ENCODE data around the gene ZNF45. TPM values are rescaled to one million over a fixed set of nuclear protein-coding genes. Genes with fewer than 3 reads are reported as not detected.
"Not testable (repeated sequence)": the region's sequence is repeated elsewhere in the genome, so short reads cannot be mapped to it uniquely, and the experiment has no call there.

Gene ZNF45
- total and polyA plus RNA-seq, 4 donors = 18.1 to 31.6 (median 21.3) TPM

DNA sequence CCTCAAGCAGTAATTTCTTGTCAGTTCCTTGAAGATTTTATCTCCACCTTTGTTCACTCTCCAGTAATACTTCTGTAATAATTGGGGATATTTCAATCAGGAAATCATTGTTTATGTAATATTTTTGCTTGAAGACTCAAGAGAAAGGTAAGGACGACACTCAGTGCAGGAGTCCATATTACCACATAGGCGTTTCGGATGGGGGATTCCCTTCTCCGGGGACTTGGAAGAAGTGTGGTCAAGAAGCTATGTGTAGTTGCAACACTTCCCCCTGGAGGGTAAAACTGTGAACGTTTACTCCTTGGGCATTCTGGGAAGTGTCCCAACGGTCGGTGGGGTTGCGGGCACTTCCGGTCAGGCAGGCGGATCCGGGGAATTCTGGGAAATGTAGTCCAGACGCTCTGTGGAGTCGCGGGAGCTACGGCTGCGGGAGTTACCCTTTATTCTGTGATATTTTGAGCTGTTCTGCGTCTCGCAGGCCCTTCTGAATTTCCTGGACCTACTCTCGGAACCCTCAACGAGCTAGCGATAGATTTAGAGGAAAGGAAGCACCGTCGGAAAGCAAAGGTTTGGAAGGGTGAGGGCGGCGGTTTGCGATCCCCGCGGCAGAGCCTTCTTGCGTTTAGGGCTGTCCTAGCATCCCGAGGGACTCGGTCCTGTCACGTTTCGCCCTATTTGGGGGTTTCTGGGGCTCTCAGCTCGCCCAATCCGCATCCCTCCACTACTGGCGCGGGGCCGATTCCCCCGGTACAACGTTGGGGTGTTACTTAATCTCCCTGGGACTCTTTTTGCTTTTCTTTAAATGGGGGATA is 16.0 kb upstream of the ZNF45 start, which contains the start of gene ZNF221:
ZNF221 (plus strand) TSS at position 395 of the 812 bp plus-strand sequence. CDS start 11,499 bp downstream, outside the sequence.
- H3K4me1 ChIP-seq (ENCODE audit: control insufficient read depth, insufficient read depth, low read length) = no peaks in the 10 kb centered on the region
- H3K4me3 ChIP-seq (ENCODE audit: low read depth, low read length) = peak within 1 kb of the TSS; percentile 63
- no peaks in the 10 kb centered on the region for H3K27me3 ChIP-seq (ENCODE audit: control insufficient read depth, insufficient read depth, low read length)
- no peaks in the 10 kb centered on the region for H3K36me3 ChIP-seq (ENCODE audit: control insufficient read depth, insufficient read depth, low read length)
- 0% methylated on average over 33 of the region's 40 CpGs for WGBS (ENCODE audit: insufficient coverage)
- peak; percentile 84 to 98 (median 92) for DNase-seq (ENCODE audit: low read depth in 4 of 6, low spot score in 6 of 6)
- peaks cover 9% of the 10 kb centered on the region for H3K9me3 ChIP-seq (ENCODE audit: control insufficient read depth, insufficient read depth, low read length)
- peak within 1 kb of the TSS; percentile 76 for H3K27ac ChIP-seq (ENCODE audit: low read depth, low read length)

DNA sequence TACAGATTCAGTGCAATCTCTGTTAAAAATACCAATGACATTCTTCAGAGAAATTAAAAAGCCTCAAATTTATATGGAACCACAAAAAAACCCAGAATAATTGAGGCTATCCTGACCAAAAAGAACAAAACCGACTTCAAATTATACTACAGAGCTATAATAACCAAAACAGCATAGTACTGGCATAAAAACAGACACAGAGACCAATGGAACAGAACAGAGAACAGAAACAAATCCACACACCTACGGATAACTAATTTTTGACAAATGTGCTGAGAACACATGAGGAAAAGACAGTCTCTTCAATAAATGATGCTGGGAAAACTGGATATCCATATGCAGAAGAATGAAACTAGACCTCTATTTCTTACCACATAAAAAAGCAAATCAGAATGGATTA is 14.7 kb upstream of the ZNF45 start:
- no CpG with 5 or more reads among the region's 2 CpGs for WGBS (ENCODE audit: insufficient coverage)
- H3K4me1 ChIP-seq (ENCODE audit: control insufficient read depth, insufficient read depth, low read length); DNase-seq (ENCODE audit: low read depth in 4 of 6, low spot score in 6 of 6); H3K9me3 ChIP-seq (ENCODE audit: control insufficient read depth, insufficient read depth, low read length); H3K27ac ChIP-seq (ENCODE audit: low read depth, low read length); H3K36me3 ChIP-seq (ENCODE audit: control insufficient read depth, insufficient read depth, low read length); H3K27me3 ChIP-seq (ENCODE audit: control insufficient read depth, insufficient read depth, low read length); H3K4me3 ChIP-seq (ENCODE audit: low read depth, low read length): not testable (repeated sequence)

DNA sequence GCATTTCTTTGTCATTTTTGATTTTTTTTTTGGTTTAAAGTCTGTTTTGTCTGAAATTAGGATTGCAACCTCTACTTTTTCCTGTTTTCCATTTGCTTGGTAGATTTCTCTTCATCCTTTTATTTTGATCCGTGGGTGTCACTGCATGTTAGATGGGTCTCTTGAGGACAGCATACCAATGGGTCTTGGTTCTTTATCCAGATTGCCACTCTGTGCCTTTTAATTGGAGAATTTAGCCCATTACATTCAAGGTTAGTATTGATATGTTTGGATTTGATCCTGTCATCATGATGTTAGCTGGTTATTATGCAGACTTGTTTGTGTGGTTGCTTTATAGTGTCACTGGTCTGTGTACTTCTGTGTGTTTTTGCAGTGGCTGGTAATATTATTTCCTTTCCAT is 12.3 kb upstream of the ZNF45 start:
- no CpG with 5 or more reads among the region's 1 CpG for WGBS (ENCODE audit: insufficient coverage)

GRCh38 chr19:43941209-43941608 is 6.1 kb upstream of the ZNF45 start:
- no CpG with 5 or more reads among the region's 5 CpGs for WGBS (ENCODE audit: insufficient coverage)

More for the DNA sequence above, 12.3 kb upstream of the ZNF45 start:
- H3K27me3 ChIP-seq (ENCODE audit: control insufficient read depth, insufficient read depth, low read length); H3K4me1 ChIP-seq (ENCODE audit: control insufficient read depth, insufficient read depth, low read length); H3K27ac ChIP-seq (ENCODE audit: low read depth, low read length); H3K4me3 ChIP-seq (ENCODE audit: low read depth, low read length); DNase-seq (ENCODE audit: low read depth in 4 of 6, low spot score in 6 of 6); H3K9me3 ChIP-seq (ENCODE audit: control insufficient read depth, insufficient read depth, low read length); H3K36me3 ChIP-seq (ENCODE audit: control insufficient read depth, insufficient read depth, low read length): not testable (repeated sequence)

DNA sequence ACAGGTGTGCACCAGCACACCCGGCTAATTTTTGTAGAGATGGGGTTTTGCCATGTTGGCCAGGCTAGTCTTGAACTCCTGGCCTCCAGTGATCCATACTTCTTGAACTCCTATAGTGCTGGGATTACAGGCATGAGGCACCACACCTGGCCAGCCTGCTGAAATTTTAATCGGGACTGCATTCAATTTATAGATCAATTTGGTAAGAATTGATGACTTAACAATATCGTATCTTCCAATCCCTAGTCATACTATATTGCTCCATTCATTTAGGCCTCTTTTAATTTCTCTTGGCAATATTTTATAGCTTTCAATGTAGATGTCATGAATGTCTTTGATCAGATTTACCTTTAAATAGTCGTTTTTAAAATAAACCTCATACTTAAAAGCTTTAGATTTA is 5.6 kb upstream of the ZNF45 start:
- Histone ChIP-seq H3K27me3 (ENCODE audit: control insufficient read depth, insufficient read depth, low read length) (no peaks in the 10 kb centered on the region), H3K4me1 (ENCODE audit: control insufficient read depth, insufficient read depth, low read length) (no peaks in the 10 kb centered on the region), H3K36me3 (ENCODE audit: control insufficient read depth, insufficient read depth, low read length) (no peaks in the 10 kb centered on the region), H3K27ac (ENCODE audit: low read depth, low read length) (no peak overlapping the region), H3K9me3 (ENCODE audit: control insufficient read depth, insufficient read depth, low read length) (no peaks in the 10 kb centered on the region), H3K4me3 (ENCODE audit: low read depth, low read length) (no peak overlapping the region)
- no peak for DNase-seq (ENCODE audit: low read depth in 4 of 6, low spot score in 6 of 6)
- 67% methylated on average over 1 of the region's 4 CpGs for WGBS (ENCODE audit: insufficient coverage)

More at GRCh38 chr19:43941209-43941608, 6.1 kb upstream of the ZNF45 start:
- H3K4me1 ChIP-seq (ENCODE audit: control insufficient read depth, insufficient read depth, low read length) = no peaks in the 10 kb centered on the region
- no peak for DNase-seq (ENCODE audit: low read depth in 4 of 6, low spot score in 6 of 6)
- H3K27ac ChIP-seq (ENCODE audit: low read depth, low read length) = no peak overlapping the region
- no peaks in the 10 kb centered on the region for H3K9me3 ChIP-seq (ENCODE audit: control insufficient read depth, insufficient read depth, low read length)
- H3K27me3 ChIP-seq (ENCODE audit: control insufficient read depth, insufficient read depth, low read length) = no peaks in the 10 kb centered on the region
- no peak overlapping the region for H3K4me3 ChIP-seq (ENCODE audit: low read depth, low read length)
- H3K36me3 ChIP-seq (ENCODE audit: control insufficient read depth, insufficient read depth, low read length) = no peaks in the 10 kb centered on the region

GRCh38 chr19:43939557-43940260 is 4.6 kb upstream of the ZNF45 start:
- no peaks in the 10 kb centered on the region for H3K4me1 ChIP-seq (ENCODE audit: control insufficient read depth, insufficient read depth, low read length)
- no peak overlapping the region for H3K27ac ChIP-seq (ENCODE audit: low read depth, low read length)
- no peak for DNase-seq (ENCODE audit: low read depth in 4 of 6, low spot score in 6 of 6)
- H3K9me3 ChIP-seq (ENCODE audit: control insufficient read depth, insufficient read depth, low read length) = no peaks in the 10 kb centered on the region
- WGBS (ENCODE audit: insufficient coverage) = no CpG with 5 or more reads among the region's 3 CpGs
- H3K36me3 ChIP-seq (ENCODE audit: control insufficient read depth, insufficient read depth, low read length) = no peaks in the 10 kb centered on the region
- H3K4me3 ChIP-seq (ENCODE audit: low read depth, low read length) = no peak overlapping the region
- H3K27me3 ChIP-seq (ENCODE audit: control insufficient read depth, insufficient read depth, low read length) = no peaks in the 10 kb centered on the region

- WGBS (ENCODE audit: insufficient coverage) = 89% methylated on average over 1 of the region's 5 CpGs
- H3K27ac ChIP-seq (ENCODE audit: low read depth, low read length) = no peak overlapping the region
- H3K4me1 ChIP-seq (ENCODE audit: control insufficient read depth, insufficient read depth, low read length) = peaks cover 3% of the 10 kb centered on the region
- no peak overlapping the region for H3K4me3 ChIP-seq (ENCODE audit: low read depth, low read length)
- H3K36me3 ChIP-seq (ENCODE audit: control insufficient read depth, insufficient read depth, low read length) = peaks cover 9% of the 10 kb centered on the region
- DNase-seq (ENCODE audit: low read depth in 4 of 6, low spot score in 6 of 6) = no peak
- H3K27me3 ChIP-seq (ENCODE audit: control insufficient read depth, insufficient read depth, low read length) = no peaks in the 10 kb centered on the region
- H3K9me3 ChIP-seq (ENCODE audit: control insufficient read depth, insufficient read depth, low read length) = no peaks in the 10 kb centered on the region
These were observed 1.1 kb upstream of the ZNF45 start for GRCh38 chr19:43936188-43936587.

- DNase-seq (ENCODE audit: low read depth in 4 of 6, low spot score in 6 of 6) = peak in 2 of 6 donors; percentile 9 to 11
- Histone ChIP-seq H3K9me3 (ENCODE audit: control insufficient read depth, insufficient read depth, low read length) (no peaks in the 10 kb centered on the region), H3K36me3 (ENCODE audit: control insufficient read depth, insufficient read depth, low read length) (peaks cover 22% of the 10 kb centered on the region), H3K4me3 (ENCODE audit: low read depth, low read length) (peak overlapping the region; percentile 88), H3K4me1 (ENCODE audit: control insufficient read depth, insufficient read depth, low read length) (peaks cover 3% of the 10 kb centered on the region), H3K27ac (ENCODE audit: low read depth, low read length) (peak overlapping the region; percentile 91), H3K27me3 (ENCODE audit: control insufficient read depth, insufficient read depth, low read length) (no peaks in the 10 kb centered on the region)
- WGBS (ENCODE audit: insufficient coverage) = 17% methylated on average over 8 of the region's 15 CpGs
These were observed 762 bp downstream of the ZNF45 start for GRCh38 chr19:43934055-43934984.

GRCh38 chr19:43928820-43929219 is 6.3 kb downstream of the ZNF45 start:
- no peaks in the 10 kb centered on the region for H3K9me3 ChIP-seq (ENCODE audit: control insufficient read depth, insufficient read depth, low read length)
- H3K36me3 ChIP-seq (ENCODE audit: control insufficient read depth, insufficient read depth, low read length) = peaks cover 55% of the 10 kb centered on the region
- no peaks in the 10 kb centered on the region for H3K4me1 ChIP-seq (ENCODE audit: control insufficient read depth, insufficient read depth, low read length)
- no peak for DNase-seq (ENCODE audit: low read depth in 4 of 6, low spot score in 6 of 6)
- no peaks in the 10 kb centered on the region for H3K27me3 ChIP-seq (ENCODE audit: control insufficient read depth, insufficient read depth, low read length)
- 96% methylated on average over 3 of the region's 5 CpGs for WGBS (ENCODE audit: insufficient coverage)
- H3K4me3 ChIP-seq (ENCODE audit: low read depth, low read length) = no peak overlapping the region
- H3K27ac ChIP-seq (ENCODE audit: low read depth, low read length) = no peak overlapping the region

Measured in spinal cord (tissue), 10 donors.